GM21576 (cell line): ENCODE measurements around the gene CCDC60.

Experiments
- ATAC-seq: cut with Tn5 transposase; IDR thresholded peaks from one replicate; pipeline ENCODE4 v1.9.1; 2021; ENCODE audit warnings: mild to moderate bottlenecking, moderate library complexity; ENCODE audit not compliant: unreplicated experiment

CCDC60 gene

DNA sequence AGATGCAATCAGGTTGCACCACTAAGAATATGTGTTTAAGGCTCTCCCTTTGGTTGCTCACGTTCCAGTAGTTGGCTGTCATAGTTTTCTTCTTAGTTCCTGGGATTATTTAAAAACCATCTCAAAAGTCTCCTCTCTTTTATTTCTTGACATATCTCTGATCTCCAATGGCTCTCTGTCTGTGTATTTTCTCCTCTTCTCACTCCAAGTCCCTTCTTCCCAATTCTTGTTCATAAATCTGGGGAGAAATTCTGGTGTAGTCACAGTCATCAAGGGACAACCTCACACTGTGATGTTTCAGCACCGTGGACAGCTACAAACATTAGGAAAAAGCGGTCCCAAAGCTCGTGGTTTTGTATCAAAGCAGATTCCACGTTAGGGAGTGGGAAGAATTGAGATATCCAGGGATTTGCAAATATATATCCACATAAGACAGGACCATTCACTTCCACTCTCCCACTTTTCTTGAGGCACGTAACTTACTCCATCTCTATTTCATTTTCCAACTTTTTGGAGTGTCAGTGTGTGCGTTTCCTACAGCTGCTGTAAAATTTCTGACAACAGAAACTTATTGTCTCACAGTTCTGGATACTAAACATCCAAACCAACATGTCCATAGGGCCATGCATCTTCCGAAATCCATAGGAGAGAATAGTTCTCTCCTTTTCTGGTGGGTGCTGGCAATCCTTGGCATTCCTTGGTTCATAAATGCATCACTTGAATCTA, 178.4 kb downstream of the CCDC60 start:
- no peak for ATAC-seq

DNA sequence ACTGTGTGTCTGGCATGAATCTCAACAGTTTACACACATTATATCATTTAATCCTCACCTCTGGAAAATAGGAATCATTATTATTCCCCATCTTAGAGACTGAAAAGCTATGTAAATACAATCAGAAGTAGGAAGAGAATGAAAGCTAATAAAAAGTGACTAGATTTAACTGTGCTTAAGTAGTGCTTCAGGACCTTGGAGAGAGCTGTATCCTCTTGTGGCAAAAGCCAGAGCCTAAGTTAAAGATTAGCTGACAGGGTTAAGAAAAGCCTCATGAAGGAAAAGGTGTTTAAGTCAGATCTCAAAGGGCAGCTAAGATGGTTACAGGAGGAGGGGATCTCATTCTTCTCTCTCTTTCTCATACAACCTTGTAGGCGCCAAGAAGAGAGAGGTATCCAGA, 193.7 kb downstream of the CCDC60 start:
- no peak for ATAC-seq

DNA sequence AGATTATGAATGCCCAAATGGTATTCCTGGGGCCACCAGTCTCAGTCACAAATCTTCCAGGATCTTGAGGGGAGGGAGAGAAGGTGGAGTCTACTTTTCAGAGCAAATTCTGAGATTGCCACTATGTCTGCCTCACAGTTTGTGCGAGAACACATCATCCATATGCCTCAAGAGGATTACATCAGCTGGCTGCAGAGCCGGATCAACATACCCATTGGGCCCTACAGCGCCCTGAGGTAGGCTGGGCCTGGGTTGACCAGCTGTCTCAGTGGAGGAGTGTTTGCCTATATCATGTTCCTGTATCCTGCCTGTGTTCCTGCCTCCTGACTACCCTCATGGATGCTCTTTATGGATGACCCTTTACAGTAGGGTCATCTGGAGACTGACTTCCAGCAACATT, 205.9 kb downstream of the CCDC60 start:
- no peak for ATAC-seq

GRCh38 chr12:119544765-119545625, 210.5 kb downstream of the CCDC60 start:
- no peak for ATAC-seq

DNA sequence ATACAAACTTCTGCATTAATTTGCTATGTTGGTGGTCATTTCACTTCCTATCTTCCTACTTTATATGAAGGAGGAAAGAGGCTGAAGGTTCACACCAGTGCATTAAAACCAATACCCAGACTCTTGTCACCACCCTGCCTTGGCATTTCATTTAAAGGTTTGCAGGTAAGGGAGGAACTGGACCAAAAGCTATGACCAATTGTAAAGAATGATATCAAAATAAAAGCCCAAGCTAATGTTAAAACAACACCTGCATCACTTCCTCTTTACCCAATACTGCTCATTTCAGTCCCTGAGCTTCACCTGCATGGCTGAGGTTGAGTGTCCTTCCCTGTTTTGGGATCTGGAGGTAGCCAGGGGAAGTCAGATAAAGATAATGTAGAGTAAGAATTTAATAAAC, 211.8 kb downstream of the CCDC60 start:
- ATAC-seq, result no peak

DNA sequence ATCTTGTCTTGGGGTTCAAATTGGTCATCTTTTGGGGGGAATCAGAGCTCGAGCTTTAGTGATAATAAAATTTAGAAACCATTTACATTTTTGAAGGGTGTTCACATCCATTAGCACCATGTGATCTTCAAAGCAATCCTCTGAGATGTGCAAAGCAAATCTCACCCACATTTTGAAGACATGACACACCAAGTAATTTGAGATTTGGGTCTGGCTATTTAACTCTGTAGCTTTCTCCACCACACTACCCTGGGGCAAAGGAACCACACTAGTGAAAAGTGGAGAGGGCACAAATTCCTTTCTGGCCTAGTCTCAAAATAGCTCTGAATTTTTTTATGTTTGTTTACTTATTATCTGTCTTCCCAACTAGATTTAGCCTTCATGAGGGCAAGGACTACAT, 212.5 kb downstream of the CCDC60 start:
- no peak for ATAC-seq

DNA sequence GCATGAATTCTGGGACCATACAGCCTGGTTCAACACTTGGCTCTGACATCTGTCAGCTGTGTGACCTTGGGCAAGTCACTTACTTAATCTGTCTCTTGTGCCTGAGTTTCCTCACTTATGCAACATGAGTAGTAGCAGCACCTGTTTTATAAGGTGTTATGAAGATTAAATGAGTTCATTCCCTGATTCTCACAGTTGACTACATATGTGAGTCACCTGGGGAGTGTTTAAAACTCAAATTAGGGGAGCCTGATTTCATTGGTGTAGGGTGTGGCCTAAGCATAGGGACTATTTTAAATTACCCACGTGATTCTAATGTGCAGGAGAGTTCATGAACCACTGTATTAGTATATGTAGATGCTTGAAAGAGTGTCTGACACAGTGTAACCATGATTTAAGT, 222.3 kb downstream of the CCDC60 start:
- no peak for ATAC-seq

DNA sequence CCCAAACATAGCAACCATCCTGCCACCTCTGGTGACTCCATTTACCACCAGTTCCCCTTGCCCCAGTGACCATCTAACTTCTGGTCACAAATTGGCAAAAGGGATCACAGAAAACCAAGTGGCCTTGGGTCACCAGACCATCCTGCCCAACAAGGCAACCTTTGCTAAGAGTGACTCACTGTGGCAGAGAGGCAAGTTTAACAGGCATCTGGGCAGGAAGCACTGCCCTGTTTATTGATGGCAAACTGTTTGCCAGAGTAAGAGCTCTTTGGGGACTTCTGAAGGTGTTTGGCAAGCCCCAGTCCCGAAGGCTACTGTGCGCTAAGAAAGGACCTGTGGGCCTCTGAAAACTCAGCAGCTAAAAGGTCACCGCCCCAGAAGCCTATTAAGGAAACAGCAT, 230.9 kb downstream of the CCDC60 start:
- ATAC-seq, result no peak

DNA sequence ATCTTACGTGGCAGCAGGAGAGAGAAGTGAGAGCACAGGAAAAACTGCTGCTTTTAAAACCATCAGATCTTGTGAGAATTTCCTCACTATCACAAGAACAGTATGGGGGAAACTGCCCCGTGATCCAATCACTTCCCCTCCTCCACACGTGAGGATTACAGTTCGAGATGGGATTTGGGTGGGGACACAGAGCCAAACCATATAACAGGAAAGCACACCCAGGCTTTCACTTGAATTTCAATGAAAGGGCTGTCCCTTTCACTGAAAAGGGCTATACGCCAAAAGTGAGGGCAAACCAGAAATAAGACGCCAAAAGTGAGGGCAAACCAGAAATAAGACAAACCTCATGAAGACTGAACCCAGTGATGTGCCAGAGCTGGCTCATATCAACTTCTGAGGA, 236.2 kb downstream of the CCDC60 start:
- ATAC-seq, result no peak

DNA sequence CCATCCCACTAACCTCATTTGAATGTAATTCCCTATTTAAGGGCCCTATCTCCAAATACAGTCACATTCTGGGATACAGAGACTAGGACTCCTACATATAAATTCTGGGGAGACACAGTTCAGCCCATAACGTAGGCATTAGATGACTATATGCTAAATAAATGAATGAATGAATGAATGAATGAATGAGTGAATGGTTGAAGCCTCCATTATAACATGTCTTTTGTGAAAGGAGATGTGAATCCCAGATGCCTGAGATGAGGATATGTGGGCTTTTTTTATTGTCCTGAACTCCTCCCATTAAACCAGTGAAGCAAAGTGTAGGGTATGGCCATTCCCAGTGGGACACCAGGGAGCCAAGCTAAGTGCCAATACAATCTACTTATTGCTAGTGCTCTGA, 238.6 kb downstream of the CCDC60 start:
- no peak for ATAC-seq

DNA sequence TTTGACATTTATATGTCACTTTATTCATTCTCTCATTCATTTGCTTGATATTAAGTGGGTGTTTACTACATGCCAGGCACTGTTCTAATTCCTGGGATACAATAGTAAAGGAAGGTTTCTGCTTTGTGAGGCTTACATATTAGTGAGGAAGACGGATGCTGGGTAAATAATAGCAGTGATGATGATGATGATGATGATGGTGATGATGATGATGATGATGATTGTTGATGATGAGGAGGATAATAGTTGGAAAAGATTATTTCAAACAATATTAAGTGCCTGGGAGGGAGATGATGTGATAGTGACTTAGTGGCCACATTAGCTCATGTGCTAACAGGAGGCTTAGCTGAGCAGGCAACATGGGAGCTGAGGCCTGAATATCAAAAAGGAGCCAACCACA, 239.7 kb downstream of the CCDC60 start:
- ATAC-seq, result no peak

DNA sequence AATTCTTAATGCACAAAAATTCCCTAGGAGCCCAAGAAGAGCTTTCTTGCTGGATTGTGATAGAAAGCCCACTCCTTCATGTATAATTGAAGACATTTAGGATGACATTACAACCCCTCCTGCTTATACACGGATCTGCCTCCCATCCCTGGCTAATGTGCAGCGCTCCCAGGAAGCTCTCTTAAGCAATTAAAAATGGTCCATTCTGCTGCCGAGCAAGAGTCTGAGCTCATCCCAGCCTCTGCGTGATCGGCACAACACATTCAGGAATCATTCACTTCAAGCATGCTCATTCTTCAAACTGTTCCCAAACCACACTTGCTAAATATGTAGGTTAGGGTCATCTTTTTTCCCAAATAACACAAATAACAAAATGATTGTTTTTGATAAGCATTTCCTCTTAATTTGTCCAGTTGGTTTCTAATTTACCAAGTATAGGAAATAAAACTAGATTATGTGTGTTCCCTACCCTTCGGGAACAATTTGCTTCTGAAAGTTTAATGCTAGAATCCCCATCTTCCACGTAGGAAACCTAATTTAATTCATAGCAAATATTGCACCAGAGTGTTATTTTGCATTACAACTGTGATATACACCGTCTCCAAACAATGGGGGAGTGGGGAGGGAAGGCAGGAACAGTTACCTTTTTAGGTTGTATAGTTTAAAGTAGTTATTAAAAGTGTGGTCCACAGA, 241.7 kb downstream of the CCDC60 start:
- ATAC-seq, result no peak

- no peak for ATAC-seq
These were observed 242.4 kb downstream of the CCDC60 start for GRCh38 chr12:119576915-119577314.

- no peak for ATAC-seq
These were observed 243.6 kb downstream of the CCDC60 start for GRCh38 chr12:119578112-119578511.

DNA sequence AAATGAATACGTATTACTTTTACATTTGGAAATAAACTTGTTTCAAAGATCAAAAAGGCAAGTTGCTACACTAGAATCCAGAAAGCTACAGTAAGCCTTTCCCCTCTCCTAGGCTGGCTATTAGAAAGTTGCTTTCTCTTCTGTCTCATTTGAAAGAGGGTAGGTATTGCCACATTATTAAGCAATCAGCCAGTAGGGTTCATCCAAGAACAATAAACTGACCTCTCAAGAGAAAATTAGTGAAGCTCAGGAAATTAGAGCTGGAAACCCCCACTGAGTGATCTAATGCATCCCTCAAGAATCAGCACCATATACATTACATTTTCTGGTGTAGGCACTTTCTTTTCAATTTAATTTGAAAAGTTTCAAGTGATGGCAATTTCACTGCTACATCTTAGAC, 254.6 kb downstream of the CCDC60 start:
- ATAC-seq, result no peak

- no peak for ATAC-seq
These were observed 255.1 kb downstream of the CCDC60 start for GRCh38 chr12:119589634-119590033.
